HepG2 (cell line): ENCODE data around the gene TREH. TPM values are rescaled to one million over a fixed set of nuclear protein-coding genes. Genes with fewer than 3 reads are reported as not detected.

Experiments
- ATAC-seq: fragments of 200-7000 bp; cut with Tn5 transposase; 3 replicates; pipeline ENCODE4 v1.9.1; 2020; ENCODE audit warnings: mild to moderate bottlenecking, moderate library complexity
- BruUV-seq: library from RNA; stranded (reverse); fragments of 400-500 nt; replicated peaks from 2 replicates; lab custom pipeline; 2021; lab: Mats Ljungman, UMichigan
- CTCF ChIA-PET: fragments of 300-600 bp; formaldehyde crosslinking; extraction: SDS; loops from one replicate; lab custom pipeline; 2021; ENCODE audit warnings: low total read pairs, inconsistent platforms, low intra/inter-chr PET ratio; lab: Yijun Ruan, JAX
- POLR2A ChIA-PET: fragments of 350-600 bp; sonication (Branson Sonifier 250); formaldehyde crosslinking; loops from one replicate; lab custom pipeline; 2020; ENCODE audit warnings: antibody characterized with exemption, inconsistent platforms; lab: Yijun Ruan, JAX
- DNase-seq: peaks from one replicate; pipeline ENCODE4 v3.0.0-alpha.2; 2015; ENCODE audit warnings: low spot score
- FAIRE-seq: peaks from 3 replicates; lab custom pipeline; 2011; peaks lifted over from hg19 to GRCh38; lab: Jason Lieb, UNC
- H2AFZ ChIP-seq: one replicate; pipeline ENCODE4 v1.6.1; 2011; ENCODE audit warnings: low read length, inconsistent platforms
- H3K27ac ChIP-seq: fragments of 300-600 bp; 3 replicates; pipeline ENCODE4 v1.8.0; 2011; ENCODE audit warnings: mixed run types, mild to moderate bottlenecking, mixed read lengths, low read length, inconsistent platforms; ENCODE audit not compliant: insufficient read depth; ENCODE audit errors: extremely low read length
- H3K27me3 ChIP-seq, 2 experiments: fragments of 200-600 bp in 1 of 2; 2 replicates in 1 of 2; 3 replicates in 1 of 2; pipeline versions ENCODE4 v1.6.0 to v1.8.0; 2011; ENCODE audit warnings: low read length in 2 of 2, mild to moderate bottlenecking in 2 of 2, moderate library complexity in 2 of 2, inconsistent platforms in 1 of 2; ENCODE audit not compliant: insufficient read depth in 2 of 2, control insufficient read depth in 1 of 2
- H3K36me3 ChIP-seq, 2 experiments: fragments of 200-600 bp in 1 of 2; replicated peaks in 1 of 2; 2 replicates in 1 of 2; 3 replicates in 1 of 2; pipeline versions ENCODE4 v1.5.1 to v1.8.0; 2011; ENCODE audit warnings: low read length in 2 of 2, inconsistent platforms in 1 of 2; ENCODE audit not compliant: insufficient read depth in 2 of 2, control insufficient read depth in 1 of 2
- H3K4me1 ChIP-seq: 2 replicates; pipeline ENCODE4 v1.5.1; 2012; ENCODE audit warnings: low read length, inconsistent platforms; ENCODE audit not compliant: insufficient read depth
- H3K4me2 ChIP-seq: 2 replicates; pipeline ENCODE4 v1.6.0; 2011; ENCODE audit warnings: low read depth, low read length, inconsistent platforms
- H3K4me3 ChIP-seq, 3 experiments: fragments of 200-600 bp in 1 of 3; sonication (generic), shearing (Covaris generic) in 1 of 3; replicated peaks in 1 of 3; 2 replicates each; pipeline ENCODE4 v1.5.1; 2011 to 2016; ENCODE audit warnings: low read length in 3 of 3, inconsistent platforms in 2 of 3, low read depth in 2 of 3, mild to moderate bottlenecking in 2 of 3, control low read depth in 1 of 3, mixed read lengths in 1 of 3; ENCODE audit not compliant: insufficient read depth in 1 of 3
- H3K79me2 ChIP-seq: one replicate; pipeline ENCODE4 v1.6.1; 2011; ENCODE audit warnings: low read length, inconsistent platforms; ENCODE audit not compliant: insufficient read depth
- H3K9ac ChIP-seq: 2 replicates; pipeline ENCODE4 v1.6.0; 2011; ENCODE audit warnings: mild to moderate bottlenecking, low read depth, low read length, inconsistent platforms; ENCODE audit not compliant: insufficient read depth
- H3K9me3 ChIP-seq: 2 replicates; pipeline ENCODE4 v1.5.1; 2012; ENCODE audit warnings: mild to moderate bottlenecking, low read length
- H4K20me1 ChIP-seq: 2 replicates; pipeline ENCODE4 v1.6.0; 2011; ENCODE audit warnings: inconsistent platforms, mild to moderate bottlenecking, low read length, moderate library complexity; ENCODE audit not compliant: insufficient read depth
- DR1 ChIP-seq: sonication (generic); formaldehyde crosslinking; IDR thresholded peaks from 2 replicates; pipeline ENCODE4 v1.8.0; 2021; ENCODE audit warnings: mild to moderate bottlenecking, missing genetic modification reagents, inconsistent platforms
- FOSL1 ChIP-seq: sonication (generic); formaldehyde crosslinking; IDR thresholded peaks from 2 replicates; pipeline ENCODE4 v1.9.0; 2021; ENCODE audit warnings: missing genetic modification reagents, borderline replicate concordance
- HIC2 ChIP-seq: sonication (generic); formaldehyde crosslinking; IDR thresholded peaks from 2 replicates; pipeline ENCODE4 v1.9.0; 2022; ENCODE audit warnings: low read depth, missing genetic modification reagents
- ONECUT2 ChIP-seq: sonication (generic); formaldehyde crosslinking; IDR thresholded peaks from 2 replicates; pipeline ENCODE4 v1.4.0; 2020; ENCODE audit warnings: missing genetic modification reagents
- PAWR ChIP-seq: sonication (generic); formaldehyde crosslinking; IDR thresholded peaks from 2 replicates; pipeline ENCODE4 v1.4.0; 2020; ENCODE audit warnings: missing genetic modification reagents, mild to moderate bottlenecking, borderline replicate concordance
- XRCC5 ChIP-seq: fragments of 200-400 bp; formaldehyde crosslinking; optimal IDR thresholded peaks from 2 replicates; pipeline ENCODE3; 2017; ENCODE audit warnings: mild to moderate bottlenecking, low read length
- ZNF17 ChIP-seq: sonication (generic); formaldehyde crosslinking; IDR thresholded peaks from 2 replicates; pipeline ENCODE4 v1.5.0; 2020; ENCODE audit warnings: mild to moderate bottlenecking, missing genetic modification reagents
- ZNF205 ChIP-seq: IDR thresholded peaks from 2 replicates; pipeline ENCODE4 v1.6.1; 2018; ENCODE audit warnings: missing biosample characterization, missing genetic modification reagents
- ZNF691 ChIP-seq: sonication (generic); formaldehyde crosslinking; IDR thresholded peaks from 2 replicates; pipeline ENCODE4 v1.4.0; 2020; ENCODE audit warnings: missing genetic modification reagents, low read depth, mild to moderate bottlenecking, borderline replicate concordance
- WGBS: methylation state at CpG from one replicate; pipeline ENCODE4 v1.1.6; 2017; ENCODE audit warnings: low lambda C conversion rate; 5-methylcytosine and 5-hydroxymethylcytosine counted together
- in situ Hi-C: cut with HindIII; loops from 2 replicates; pipeline ENCODE4 v1.10.0; 2017; ENCODE audit warnings: low pct_unique_long_range_greater_than_20kb; ENCODE audit not compliant: extremely low pct_ligation_motif_present
- intact Hi-C: fragments of 100-400 bp; cut with micrococcal nuclease; formaldehyde crosslinking; loops from one replicate; pipeline ENCODE4 v1.10.0; 2022; ENCODE audit not compliant: unreplicated experiment
- polyA plus RNA-seq, 8 experiments: library from polyadenylated mRNA; depleted of rRNA in 3 of 8; stranded (reverse) in 7 of 8; unstranded in 1 of 8; fragments of >200 nt; fragmentation: Illumina TruSeq in 4 of 8; extraction: Trizol in 4 of 8; gene quantifications; 2 replicates each; pipeline versions ENCODE4 v1.2.1 to v1.2.3, GENCODE V29; 2011 to 2016; ENCODE audit warnings: low read depth in 4 of 8, missing spikeins in 1 of 8, mixed read lengths in 1 of 8; ENCODE audit not compliant: insufficient read depth in 1 of 8
- total RNA-seq, 5 experiments: library from RNA; depleted of rRNA; stranded (reverse); fragments of >200 nt; fragmentation: Illumina TruSeq; extraction: Trizol; gene quantifications; 2 replicates each; pipeline ENCODE4 v1.2.3, GENCODE V29; 2016; ENCODE audit warnings: low read depth in 1 of 5
- TF ChIP-seq, protein P1 (sequence below): sonication (generic); formaldehyde crosslinking; IDR thresholded peaks from 2 replicates; pipeline ENCODE4 v1.4.0; 2020; ENCODE audit warnings: missing genetic modification reagents
- TF ChIP-seq, protein P2 (sequence below): sonication (generic); formaldehyde crosslinking; IDR thresholded peaks from 2 replicates; pipeline ENCODE4 v1.4.0; 2020; ENCODE audit warnings: mild to moderate bottlenecking, missing genetic modification reagents
- TF ChIP-seq, protein P3 (sequence below): sonication (generic); formaldehyde crosslinking; IDR thresholded peaks from 2 replicates; pipeline ENCODE4 v1.9.0; 2021; ENCODE audit warnings: mild to moderate bottlenecking, missing genetic modification reagents

TREH gene
- total and polyA plus RNA-seq, 2 of the 13 experiments (the other 11 are each of a cell fraction or from before 2014, with no cell fraction given), result 0.53 to 0.86 TPM

GRCh38 chr11:118639899-118640298 is 39.6 kb downstream of the TREH start:
- H3K27me3 ChIP-seq, result no peaks in the 10 kb centered on the region
- DNase-seq (no peak), FAIRE-seq (no peak), ATAC-seq (no peak)
- CTCF ChIA-PET, result no interaction called here
- H2AFZ ChIP-seq, result no peak overlapping the region
- WGBS, result 100% methylated on average over 2 of the region's 4 CpGs
- H3K27ac ChIP-seq, result no peak overlapping the region
- H3K4me3 ChIP-seq, result no peak overlapping the region
- peaks cover 12 to 20% of the 10 kb centered on the region in 2 experiments; a peak in 4 of 5 replicates for H3K36me3 ChIP-seq
- no peak overlapping the region for H3K9ac ChIP-seq
- no peaks in the 10 kb centered on the region for H3K4me1 ChIP-seq
- in situ Hi-C loops (no loop called here), intact Hi-C loops (no loop called here)
- POLR2A ChIA-PET, result interaction anchor here (2.1 kb wide), 1 partner anchor 19 kb away, joined by 13 read pairs; no protein-coding TSS in a partner anchor
- H4K20me1 ChIP-seq, result no peaks in the 10 kb centered on the region
- no peak overlapping the region for H3K4me2 ChIP-seq
- no peaks in the 10 kb centered on the region for H3K79me2 ChIP-seq
- no peaks in the 10 kb centered on the region for H3K9me3 ChIP-seq
- no TSS peak for BruUV-seq
- TF ChIP-seq FOSL1 (no peak), DR1 (CRISPR knock-in tag) (no peak), HIC2 (no peak), ZNF17 (no peak), ONECUT2 (no peak), ZNF205 (CRISPR knock-in tag) (no peak), ZNF691 (CRISPR knock-in tag) (no peak), XRCC5 (no peak), PAWR (no peak)
- TF ChIP-seq, protein P1, sequence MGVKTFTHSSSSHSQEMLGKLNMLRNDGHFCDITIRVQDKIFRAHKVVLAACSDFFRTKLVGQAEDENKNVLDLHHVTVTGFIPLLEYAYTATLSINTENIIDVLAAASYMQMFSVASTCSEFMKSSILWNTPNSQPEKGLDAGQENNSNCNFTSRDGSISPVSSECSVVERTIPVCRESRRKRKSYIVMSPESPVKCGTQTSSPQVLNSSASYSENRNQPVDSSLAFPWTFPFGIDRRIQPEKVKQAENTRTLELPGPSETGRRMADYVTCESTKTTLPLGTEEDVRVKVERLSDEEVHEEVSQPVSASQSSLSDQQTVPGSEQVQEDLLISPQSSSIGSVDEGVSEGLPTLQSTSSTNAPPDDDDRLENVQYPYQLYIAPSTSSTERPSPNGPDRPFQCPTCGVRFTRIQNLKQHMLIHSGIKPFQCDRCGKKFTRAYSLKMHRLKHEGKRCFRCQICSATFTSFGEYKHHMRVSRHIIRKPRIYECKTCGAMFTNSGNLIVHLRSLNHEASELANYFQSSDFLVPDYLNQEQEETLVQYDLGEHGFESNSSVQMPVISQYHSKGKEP (CRISPR knock-in tag), result no peak
- TF ChIP-seq, protein P2, sequence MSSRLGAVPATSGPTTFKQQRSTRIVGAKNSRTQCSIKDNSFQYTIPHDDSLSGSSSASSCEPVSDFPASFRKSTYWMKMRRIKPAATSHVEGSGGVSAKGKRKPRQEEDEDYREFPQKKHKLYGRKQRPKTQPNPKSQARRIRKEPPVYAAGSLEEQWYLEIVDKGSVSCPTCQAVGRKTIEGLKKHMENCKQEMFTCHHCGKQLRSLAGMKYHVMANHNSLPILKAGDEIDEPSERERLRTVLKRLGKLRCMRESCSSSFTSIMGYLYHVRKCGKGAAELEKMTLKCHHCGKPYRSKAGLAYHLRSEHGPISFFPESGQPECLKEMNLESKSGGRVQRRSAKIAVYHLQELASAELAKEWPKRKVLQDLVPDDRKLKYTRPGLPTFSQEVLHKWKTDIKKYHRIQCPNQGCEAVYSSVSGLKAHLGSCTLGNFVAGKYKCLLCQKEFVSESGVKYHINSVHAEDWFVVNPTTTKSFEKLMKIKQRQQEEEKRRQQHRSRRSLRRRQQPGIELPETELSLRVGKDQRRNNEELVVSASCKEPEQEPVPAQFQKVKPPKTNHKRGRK (CRISPR knock-in tag), result no peak
- TF ChIP-seq, protein P3, sequence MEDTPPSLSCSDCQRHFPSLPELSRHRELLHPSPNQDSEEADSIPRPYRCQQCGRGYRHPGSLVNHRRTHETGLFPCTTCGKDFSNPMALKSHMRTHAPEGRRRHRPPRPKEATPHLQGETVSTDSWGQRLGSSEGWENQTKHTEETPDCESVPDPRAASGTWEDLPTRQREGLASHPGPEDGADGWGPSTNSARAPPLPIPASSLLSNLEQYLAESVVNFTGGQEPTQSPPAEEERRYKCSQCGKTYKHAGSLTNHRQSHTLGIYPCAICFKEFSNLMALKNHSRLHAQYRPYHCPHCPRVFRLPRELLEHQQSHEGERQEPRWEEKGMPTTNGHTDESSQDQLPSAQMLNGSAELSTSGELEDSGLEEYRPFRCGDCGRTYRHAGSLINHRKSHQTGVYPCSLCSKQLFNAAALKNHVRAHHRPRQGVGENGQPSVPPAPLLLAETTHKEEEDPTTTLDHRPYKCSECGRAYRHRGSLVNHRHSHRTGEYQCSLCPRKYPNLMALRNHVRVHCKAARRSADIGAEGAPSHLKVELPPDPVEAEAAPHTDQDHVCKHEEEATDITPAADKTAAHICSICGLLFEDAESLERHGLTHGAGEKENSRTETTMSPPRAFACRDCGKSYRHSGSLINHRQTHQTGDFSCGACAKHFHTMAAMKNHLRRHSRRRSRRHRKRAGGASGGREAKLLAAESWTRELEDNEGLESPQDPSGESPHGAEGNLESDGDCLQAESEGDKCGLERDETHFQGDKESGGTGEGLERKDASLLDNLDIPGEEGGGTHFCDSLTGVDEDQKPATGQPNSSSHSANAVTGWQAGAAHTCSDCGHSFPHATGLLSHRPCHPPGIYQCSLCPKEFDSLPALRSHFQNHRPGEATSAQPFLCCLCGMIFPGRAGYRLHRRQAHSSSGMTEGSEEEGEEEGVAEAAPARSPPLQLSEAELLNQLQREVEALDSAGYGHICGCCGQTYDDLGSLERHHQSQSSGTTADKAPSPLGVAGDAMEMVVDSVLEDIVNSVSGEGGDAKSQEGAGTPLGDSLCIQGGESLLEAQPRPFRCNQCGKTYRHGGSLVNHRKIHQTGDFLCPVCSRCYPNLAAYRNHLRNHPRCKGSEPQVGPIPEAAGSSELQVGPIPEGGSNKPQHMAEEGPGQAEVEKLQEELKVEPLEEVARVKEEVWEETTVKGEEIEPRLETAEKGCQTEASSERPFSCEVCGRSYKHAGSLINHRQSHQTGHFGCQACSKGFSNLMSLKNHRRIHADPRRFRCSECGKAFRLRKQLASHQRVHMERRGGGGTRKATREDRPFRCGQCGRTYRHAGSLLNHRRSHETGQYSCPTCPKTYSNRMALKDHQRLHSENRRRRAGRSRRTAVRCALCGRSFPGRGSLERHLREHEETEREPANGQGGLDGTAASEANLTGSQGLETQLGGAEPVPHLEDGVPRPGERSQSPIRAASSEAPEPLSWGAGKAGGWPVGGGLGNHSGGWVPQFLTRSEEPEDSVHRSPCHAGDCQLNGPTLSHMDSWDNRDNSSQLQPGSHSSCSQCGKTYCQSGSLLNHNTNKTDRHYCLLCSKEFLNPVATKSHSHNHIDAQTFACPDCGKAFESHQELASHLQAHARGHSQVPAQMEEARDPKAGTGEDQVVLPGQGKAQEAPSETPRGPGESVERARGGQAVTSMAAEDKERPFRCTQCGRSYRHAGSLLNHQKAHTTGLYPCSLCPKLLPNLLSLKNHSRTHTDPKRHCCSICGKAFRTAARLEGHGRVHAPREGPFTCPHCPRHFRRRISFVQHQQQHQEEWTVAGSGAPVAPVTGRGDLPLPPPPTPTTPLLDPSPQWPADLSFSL (CRISPR knock-in tag), result no peak
